Measurements from ENCODE around the gene CRB3.

CRB3 gene

DNA sequence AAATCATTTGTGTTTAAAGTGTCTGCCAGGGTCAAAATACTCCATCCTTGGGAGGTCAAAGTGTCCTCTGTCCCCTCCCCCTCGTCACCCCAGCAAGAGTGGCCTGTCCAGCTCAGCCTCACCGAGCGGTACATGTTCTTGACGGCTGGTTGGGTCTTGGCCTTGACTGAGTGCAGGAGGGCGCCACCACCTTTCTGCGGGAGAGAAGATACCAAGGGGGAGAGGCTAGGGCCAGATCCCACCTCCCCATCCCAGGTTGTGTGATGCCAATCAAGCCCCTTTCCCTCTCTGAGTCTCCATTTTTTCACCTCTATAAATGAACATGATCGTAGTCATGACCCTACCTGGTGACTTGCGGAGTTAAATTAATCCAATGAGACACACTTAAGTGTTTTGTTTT is 6.1 kb downstream of the CRB3 start:
- no peak for DNase-seq

DNA sequence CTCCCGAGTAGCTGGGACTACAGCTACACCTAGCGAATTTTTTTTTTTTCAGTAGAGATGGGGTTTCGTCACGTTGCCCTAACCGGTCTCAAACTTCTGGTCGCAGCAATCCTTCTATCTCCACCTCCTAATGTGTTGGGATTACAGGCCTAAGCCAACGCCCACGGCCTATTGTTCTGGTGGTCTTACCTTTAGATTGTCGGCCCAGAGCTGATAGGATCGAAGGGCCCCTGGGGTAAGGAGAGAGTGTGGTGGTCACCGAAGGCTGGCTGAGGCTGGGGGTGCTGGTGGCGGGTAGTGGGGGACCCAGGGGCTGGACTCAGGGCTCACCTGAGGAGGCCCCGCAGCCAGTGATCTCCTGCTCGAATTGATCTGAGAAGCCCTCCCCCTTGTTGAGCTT is 7.0 kb downstream of the CRB3 start:
- DNase-seq = no peak

DNA sequence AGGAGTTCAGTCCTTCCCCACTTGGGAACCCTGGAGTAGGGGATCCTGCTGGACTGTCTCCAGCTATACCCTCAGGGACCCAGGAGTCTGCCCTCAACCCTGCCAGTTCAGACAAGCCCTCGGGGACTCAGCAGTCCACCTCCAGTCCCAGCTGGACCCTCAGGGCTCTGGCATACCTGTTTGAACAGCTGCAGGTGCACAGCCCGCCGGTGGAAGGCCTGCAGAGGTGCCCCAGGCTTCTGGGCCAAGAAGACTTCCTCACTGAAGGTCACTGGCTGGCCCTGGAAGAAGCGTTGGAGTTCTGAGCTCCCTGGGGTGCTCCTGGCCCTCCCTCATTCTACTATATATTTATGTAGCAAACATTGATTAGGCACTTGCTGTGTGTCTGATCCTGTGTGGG is 8.6 kb downstream of the CRB3 start:
- no peak for DNase-seq

DNA sequence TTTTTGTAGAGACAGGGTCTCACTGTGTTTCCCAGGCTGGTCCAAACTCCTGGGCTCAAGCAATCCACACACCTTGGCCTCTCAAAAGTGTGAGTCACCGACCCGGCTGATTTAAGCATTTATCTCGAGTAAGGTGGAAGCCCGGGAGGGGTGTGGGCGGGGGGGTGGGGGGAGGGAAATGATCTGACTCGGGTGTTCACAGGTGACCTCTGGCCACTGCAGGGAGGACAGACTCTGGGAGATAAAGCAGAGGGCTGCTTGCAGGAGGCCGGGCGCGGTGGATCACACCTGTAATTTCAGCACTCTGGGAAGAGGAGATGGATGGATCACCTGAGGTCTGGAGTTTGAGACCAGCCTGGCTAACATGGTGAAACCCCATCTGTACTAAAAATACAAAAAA is 9.6 kb downstream of the CRB3 start:
- DNase-seq = no peak

DNA sequence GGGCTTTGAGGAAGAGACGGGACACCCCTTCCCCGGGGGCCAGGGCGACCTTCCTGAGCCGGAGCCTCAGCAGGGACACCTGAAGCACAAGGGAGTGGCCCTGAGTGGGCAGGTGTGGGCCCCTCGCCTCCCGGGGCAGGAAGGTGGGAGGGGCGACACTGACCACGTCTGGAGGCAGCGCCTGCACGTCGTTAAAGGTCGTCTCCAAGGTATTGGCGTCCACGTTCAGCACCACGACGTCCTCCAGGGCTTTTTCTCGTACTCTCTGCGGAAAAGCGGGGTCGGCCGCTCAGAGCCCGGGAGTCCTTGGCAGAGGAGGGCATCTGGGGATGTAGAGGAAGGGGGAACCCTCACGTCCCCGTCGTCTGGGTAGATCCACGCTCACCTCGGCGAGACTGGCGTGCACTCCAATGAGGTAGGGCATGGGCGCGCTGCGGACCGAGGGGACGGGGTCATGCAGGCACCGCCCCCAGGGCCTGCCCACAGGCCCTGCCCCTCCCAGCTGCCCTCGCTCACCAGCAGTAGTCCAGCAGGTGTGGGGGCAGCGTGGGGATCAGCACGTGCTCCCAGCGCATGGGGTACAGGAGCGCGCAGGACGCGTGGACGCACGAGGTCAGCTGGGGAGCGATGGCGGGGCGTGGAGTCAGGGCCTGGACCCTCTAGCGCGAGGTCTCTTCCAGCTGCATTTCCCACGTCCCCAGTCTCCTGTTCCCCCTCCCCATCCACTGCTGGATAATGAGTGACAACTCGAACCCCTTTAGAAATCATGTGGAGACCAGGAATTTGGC is 11.4 kb downstream of the CRB3 start:
- peak; percentile 49 for DNase-seq

DNA sequence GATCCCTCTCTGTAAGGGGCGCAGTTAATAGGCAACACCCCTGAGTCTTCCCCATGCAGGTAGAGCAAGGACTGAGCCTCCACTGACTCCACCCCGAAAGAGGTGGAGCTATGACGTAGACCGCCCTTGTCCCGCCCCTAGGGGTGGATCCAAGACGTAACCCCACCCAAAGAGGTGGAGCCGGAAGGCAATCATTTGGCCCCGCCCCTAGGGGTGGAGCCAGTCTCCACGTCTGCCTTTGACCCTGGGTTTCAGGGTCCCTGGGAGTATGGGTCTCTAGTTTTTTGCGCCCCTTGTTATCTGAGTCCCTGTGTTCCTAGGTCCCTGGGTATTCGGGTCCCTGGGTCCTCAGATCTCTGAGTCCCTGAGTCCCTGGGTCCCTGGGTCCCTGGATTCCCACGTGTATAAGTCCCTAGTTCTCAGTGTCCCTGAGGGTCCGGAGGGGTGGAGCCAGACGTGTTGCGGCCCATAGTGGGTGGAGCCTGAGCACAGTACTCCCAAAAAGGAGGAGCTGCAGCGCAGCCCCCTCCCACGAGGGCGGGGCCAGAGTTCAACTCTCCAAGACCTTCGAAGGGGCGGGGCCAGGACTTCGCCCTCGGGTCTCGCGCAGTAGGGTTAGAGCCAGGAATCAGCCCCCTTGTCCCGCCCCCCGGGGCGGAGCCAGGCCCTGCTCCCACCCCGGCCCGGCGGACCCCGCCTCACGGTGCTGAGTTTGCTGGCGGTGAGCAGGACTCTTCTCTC is 12.3 kb downstream of the CRB3 start:
- DNase-seq = peak; percentile 93

DNA sequence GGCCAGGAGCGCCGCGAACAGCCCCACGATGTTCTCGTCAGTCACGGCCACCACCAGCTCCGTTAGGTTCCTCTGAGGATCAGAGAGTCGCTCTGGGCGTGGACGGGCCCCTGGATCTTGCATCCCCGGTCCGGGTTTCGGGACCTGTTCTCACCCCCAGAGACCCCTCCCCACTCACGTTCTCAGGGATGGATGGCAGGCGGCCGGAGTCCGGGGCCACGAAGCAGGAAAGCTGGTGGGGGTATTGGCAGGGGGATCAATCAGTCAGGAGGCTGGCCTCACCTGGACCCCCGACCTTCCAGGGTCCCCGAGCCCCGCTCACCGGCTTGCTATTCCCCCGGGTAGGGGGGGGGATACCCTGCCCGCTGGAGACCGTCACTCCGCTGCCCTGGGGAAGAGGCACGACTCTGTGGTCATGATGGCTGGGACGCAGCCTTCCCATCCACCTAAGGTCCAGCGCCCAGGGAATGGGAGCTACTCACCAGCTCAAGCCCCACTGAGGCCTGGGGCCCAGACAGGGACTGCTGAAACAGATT is 12.9 kb downstream of the CRB3 start:
- no peak for DNase-seq

DNA sequence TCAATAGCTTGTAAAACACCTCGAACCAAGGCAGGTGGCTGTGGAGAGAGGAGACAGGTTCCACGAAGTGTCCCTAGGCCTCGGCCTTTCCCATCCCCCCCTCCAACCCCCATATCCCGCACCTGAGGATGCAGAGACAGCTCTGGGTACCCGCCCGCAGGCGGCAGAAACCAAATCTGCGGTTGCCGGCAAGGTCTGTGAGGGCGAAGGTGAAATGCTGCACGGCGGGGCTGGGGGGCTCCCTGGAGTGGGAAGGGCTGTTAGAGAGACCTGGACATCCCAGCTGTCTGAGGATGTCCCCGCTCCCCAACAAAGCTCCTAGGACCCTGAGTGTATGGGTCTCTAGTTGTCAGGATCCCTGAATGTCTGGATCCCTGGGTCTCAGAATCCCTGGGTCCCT is 14.7 kb downstream of the CRB3 start:
- DNase-seq = no peak

DNA sequence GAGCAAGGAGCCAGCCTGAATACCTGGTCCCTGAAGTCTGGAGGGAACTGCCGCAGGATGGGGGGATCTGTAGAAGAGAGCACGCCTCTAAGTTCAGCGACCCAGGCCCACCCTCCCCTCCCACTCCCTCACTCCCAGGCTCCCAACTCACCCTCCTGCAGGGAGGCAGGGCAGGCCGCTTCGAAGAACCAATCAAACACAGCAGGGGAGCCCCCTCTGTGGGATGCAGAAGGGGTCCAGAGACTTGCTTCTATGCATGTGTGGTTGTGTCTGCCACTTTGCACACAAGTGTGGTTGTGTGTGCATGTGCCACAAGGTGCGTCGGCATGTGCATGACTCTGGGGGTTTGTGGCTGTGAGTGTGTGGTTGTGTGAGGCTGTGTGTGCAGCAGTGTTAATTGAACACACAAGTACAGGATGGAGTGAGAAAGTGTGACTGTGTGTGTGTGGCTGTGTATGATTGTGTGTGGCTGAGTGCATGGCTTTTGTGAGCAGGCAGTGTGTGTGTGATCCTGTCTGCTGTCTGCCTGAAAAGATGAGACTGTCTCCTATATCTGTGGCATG is 15.8 kb downstream of the CRB3 start:
- no peak for DNase-seq

DNA sequence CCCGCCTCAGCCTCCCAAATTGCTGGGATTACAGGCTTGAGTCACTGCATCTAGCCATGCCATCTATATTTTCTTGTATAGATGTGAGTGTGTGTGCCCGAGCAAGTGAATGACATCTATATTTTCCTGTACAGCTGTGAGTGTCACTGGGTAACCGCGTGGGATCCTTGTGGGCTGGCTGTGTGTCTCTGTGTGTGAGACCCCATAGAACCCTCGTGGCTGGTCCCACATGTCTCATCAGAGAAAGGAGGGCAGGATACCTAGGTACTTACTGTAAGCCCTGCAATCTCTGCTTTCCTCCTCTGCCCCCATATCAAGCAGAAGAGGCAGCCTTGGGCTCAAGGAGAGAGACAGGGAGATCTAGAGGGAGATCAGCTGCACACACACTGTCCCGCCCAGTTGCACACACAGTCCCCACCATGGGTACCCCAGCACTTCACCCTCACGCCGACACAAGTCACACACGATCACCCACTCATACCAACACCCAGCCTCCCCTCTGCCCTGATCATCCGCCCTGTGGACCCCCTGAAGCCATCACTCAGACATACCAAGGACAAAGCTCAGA is 16.9 kb downstream of the CRB3 start:
- DNase-seq = no peak

DNA sequence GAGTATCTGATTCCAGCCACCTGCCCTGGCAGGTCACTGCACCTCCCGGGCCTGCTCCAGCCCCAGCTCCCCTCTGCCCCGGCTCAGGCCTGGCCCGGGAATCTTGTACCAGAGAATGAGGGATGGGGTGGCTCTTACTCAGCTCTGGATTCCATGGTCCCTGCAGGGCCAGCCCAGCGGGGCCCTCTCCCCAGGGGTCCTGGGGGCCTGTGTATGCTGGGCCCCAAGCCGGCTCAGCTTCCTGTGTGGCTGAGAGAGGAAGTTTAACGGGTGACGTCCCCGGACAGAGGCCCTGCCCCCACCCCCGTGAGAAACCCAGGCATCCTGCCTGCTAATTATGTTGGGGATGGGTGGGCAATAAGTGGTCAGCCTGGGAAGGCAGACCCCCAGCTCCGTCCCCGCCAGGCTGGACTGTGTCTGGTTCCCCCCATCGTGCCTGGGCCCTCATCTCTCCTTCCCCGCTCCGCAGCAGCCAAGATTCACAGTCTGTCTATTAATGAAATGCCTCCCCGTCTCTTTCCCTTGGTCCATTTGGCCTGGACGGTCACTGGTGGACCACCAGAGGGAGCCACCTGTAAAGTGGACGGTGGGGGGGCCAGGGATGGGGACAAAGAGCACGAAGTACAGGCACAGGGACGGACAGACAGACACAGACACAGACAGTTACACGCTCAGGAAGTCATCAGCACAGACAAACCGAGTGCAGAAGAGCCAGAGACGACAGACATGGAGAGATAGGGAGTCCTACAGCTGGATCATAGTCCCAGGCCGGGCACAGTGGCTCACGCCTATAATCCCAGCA is 17.7 kb downstream of the CRB3 start, which contains the start of gene DENND1C:
Gene DENND1C, minus strand, starts transcription at position 247 of the 802 bp plus-strand sequence. Its CDS starts 92 bp downstream, at position 155.
- no peak for DNase-seq

DNA sequence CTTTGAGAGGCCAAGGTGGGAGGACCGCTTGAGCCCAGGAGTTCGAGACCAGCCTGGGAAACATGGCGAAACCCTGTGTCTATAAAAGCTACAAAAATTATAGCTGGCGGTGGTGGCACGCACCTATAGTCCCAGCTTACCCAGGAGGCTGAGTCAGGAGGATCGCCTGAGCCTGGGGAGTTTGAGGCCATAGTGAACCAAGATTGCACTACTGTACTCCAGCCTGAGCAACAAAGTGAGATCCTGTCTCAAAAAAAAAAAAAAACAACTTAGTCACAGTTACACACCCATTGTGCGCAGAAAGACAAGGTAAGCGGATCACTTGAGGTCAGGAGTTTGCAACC is 18.2 kb downstream of the CRB3 start:
- no peak for DNase-seq

DNA sequence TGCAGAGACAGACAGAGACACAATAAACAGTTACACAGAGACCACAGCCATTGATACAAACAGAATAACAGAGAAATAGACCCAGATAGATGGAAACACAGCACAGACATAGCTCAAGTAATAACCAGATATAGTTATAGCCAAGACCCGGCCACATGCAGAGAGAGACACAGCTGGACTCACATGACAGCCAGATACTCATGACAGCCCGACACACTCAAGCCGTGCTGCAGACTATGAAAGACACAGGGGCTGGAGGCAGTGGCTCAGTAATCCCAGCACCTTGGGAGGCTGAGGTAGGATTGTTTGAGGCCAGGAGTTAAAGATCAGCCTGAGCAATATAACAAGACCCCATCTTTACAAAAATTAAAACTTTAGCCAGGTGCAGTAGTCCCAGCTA is 19.2 kb downstream of the CRB3 start:
- no peak for DNase-seq

DNA sequence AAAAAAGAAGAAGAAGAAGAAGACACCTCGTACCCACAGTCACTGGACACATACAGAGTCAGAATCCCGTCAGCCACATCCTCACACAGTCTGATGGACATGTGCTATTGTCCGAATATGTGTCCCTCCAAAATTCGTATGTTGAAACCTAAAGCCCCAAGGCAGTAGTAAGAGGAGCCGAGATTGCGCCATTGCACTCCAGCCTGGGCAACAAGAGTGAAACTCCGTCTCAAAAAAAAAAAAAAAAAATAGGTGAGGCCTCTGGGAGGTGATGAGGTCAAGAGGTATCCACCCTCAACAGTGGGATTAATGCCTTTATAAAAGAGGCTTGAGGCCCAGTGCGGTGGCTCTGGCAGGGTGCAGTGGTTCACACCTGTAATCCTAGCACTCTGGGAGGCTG is 20.2 kb downstream of the CRB3 start:
- DNase-seq = no peak

DNA sequence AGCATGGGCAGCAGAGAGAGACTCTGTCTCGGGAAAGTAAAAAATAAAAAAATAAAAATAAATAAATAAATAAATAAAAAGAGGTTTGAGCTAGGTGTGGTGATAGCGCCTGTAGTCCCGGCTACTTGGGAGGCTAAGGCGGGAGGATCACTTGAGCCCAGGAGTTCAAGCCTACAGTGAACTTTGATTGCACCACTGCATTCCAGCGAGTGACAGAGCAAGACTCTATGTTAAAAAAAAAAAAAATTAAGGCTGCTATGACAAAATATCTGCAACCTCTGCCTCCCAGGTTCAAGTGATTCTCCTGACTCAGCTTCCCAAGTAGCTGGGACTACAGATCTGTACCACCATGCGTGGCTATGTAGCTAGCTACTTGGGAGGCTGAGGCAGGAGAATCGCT is 20.8 kb downstream of the CRB3 start:
- no peak for DNase-seq

DNA sequence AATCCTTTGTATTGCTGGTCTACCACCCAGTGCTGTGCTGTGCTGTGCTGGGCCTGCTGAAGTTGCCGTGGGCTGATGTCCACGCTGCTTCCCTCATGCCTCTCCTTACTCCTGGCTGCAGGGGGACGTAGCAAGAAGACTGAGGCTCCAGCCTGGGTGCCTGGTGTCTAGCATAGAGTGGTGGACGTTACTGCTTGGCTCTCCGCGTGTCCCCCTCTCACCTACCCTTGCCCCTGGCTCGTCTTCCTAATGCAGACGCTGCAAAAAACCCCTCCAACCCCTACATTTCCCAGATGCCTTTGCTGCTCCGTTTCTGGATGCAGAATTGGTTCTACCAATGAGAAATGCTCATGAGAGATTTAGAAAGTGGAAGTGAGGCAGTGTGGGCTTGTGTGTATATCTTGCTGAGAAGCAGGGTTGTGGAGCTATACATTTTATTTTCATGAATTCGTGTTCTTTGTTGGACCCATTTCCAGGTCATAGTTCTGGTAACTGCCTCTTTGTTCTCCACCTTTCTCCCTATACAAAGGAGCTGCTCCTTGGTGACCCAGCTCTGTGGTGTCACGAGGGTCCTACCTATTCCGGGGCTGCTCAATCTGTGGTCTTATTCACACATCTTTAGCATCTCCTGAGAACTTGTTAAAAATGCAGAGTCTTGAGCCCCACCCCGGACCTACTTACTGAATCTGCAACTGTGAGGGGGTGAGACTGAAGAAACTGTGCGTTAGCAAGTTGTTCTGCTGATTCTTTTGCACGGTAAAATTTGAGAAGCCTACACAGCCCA is 25.4 kb downstream of the CRB3 start:
- DNase-seq = no peak

DNA sequence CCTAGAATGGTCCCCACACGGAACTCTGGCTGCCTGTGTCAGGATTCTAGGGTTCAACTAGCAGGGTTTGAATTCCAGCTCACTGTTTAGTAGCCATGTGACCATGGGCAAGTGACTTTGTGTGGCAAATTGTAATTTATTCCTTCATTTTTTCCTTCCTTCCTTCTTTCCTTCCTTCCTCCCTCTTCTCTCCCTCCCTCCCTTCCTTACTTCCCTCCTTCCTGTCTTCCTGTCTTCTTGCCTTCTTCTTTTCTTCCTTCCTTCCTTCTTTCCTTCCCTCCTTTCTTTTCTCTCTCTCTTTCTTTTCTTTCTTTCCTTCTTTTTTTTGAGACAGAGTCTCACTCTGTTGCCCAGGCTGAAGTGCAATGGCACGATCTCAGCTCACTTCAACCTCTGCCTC is 26.1 kb downstream of the CRB3 start:
- no peak for DNase-seq

DNA sequence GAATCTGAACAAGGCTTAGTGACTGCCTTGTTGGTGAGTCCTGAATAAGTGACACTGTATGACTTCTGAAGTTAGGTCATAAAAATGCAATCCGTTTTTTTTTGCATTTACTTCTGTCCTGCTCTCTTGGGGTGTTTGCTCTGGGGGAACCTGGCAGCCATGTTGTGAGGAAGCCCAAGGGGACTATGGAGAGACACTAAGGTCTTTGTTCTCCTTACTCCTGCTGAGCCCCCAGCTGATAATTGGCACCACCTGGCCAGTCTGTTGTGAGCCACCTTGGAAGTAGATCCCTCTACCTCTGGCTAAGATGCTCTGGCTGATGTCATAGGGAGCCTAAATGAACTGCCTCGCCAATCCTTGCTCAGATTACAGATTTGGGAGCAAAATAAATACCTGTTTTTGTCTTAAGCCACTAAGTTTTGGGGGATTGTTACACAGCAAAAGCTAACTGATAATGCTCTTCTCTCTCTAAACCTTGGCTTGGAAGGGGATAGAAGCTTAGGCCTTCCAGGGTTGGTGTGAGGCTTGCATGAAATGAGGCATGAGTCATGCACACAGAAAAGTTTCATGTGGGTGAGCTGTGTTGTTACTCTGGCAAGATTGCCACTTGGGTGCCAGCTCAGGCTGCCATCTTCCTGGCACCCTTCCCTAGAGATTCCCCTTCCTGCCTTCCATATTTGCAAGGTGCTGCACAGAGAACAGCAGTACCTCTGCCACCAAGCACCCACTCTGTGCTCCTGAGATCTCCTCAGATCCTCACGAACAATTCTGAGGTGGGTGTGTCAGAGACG is 27.9 kb downstream of the CRB3 start:
- DNase-seq = no peak

DNA sequence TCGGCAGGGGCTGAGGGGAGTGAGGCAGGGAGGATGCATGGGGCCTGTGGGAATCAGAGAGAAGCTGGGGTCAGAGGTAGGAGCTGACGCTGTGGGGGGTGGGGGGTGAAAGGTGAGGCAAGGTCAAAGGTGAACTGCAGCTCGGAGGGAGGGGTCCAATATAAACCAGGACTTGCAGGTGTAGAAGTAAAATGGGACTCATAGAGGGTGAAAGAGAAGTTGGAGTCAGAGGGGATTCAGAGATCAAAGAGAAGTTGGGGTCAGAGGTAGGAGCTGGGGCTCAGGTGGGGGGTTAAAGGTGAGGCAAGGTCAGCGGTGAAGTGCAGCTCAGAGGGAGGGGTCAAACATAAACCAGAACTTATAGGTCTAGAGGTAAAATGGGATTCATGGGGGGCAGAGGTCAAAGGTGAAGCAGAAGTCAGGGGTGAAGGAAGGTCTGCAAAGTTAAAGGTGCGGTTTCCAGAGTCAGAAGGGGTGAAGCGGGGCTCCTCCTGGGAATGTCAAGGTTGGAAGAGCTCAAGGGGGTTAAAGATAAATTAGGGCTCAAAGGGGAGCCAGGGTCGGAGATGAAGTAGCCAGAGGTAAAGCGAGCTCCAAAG is 30.5 kb downstream of the CRB3 start:
- no peak for DNase-seq

DNA sequence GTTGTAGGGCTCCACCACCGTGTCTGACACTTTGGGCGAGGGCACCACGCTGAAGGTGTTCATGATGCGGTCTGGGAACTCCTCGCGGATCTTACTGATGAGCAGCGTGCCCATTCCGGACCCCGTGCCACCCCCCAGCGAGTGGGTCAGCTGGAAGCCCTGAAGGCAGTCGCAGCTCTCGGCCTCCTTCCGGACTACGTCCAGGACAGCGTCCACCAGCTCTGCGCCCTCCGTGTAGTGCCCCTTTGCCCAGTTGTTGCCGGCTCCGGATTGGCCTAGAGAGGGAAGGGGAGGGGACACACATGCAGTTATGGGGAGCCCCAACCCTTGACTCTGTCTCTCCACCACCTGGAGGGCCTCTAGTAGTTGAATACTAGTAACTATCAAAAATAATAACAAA is 31.9 kb downstream of the CRB3 start:
- no peak for DNase-seq

Measured in NCI-H345 (cell line).